Ectodermal cell (in vitro differentiated cells): Measurements from ENCODE around the gene RPS15.
A peak's percentile ranks its signal among the peaks of the same experiment; 100 is the strongest.

Experiments used
- H3K27ac ChIP-seq: 2 replicates; pipeline ENCODE4 v1.7.0; 2013; ENCODE audit warnings: mild to moderate bottlenecking, low read depth, low read length; ENCODE audit not compliant: insufficient read depth, poor library complexity, severe bottlenecking
- H3K27me3 ChIP-seq: 2 replicates; pipeline ENCODE4 v1.7.0; 2013; ENCODE audit warnings: mild to moderate bottlenecking, low read length; ENCODE audit not compliant: insufficient read depth, control insufficient read depth, poor library complexity, severe bottlenecking
- H3K36me3 ChIP-seq: one replicate; pipeline ENCODE4 v1.7.0; 2013; ENCODE audit warnings: low read length; ENCODE audit not compliant: control insufficient read depth, insufficient read depth
- H3K4me1 ChIP-seq: one replicate; pipeline ENCODE4 v1.7.0; 2013; ENCODE audit warnings: low read length; ENCODE audit not compliant: control insufficient read depth, insufficient read depth
- H3K4me3 ChIP-seq: 2 replicates; pipeline ENCODE4 v1.7.0; 2013; ENCODE audit warnings: low read depth, low read length, control low read depth; ENCODE audit not compliant: insufficient read depth
- H3K9me3 ChIP-seq: 2 replicates; pipeline ENCODE4 v1.7.0; 2013; ENCODE audit warnings: mild to moderate bottlenecking, low read length, moderate library complexity; ENCODE audit not compliant: control insufficient read depth
- WGBS, 2 experiments: methylation state at CpG; one replicate each; pipeline ENCODE4 v1.1.7; 2013; ENCODE audit warnings: missing lambda C conversion rate in 2 of 2; 5-methylcytosine and 5-hydroxymethylcytosine counted together

Gene RPS15

GRCh38 chr19:1421218-1421957 lies 16.8 kb upstream of the RPS15 start:
- no peak overlapping the region for H3K27ac ChIP-seq
- 96 to 97% methylated on average over 37 of the region's 37 CpGs for whole genome bisulfite sequencing, 2 experiments
- H3K4me3 ChIP-seq: no peak overlapping the region
- H3K36me3 ChIP-seq: peaks cover 40% of the 10 kb centered on the region
- H3K4me1 ChIP-seq: peaks cover 16% of the 10 kb centered on the region
- H3K27me3 ChIP-seq: no peaks in the 10 kb centered on the region
- no peaks in the 10 kb centered on the region for H3K9me3 ChIP-seq

- H3K36me3 ChIP-seq: peaks cover 40% of the 10 kb centered on the region
- WGBS, 2 experiments: 95% methylated on average over 22 of the region's 22 CpGs
- H3K4me1 ChIP-seq: peaks cover 12% of the 10 kb centered on the region
- no peaks in the 10 kb centered on the region for H3K27me3 ChIP-seq
- no peak overlapping the region for H3K4me3 ChIP-seq
- no peak overlapping the region for H3K27ac ChIP-seq
- no peaks in the 10 kb centered on the region for H3K9me3 ChIP-seq
Observed at GRCh38 chr19:1421958-1422305, 16.3 kb upstream of the RPS15 start.

- H3K9me3 ChIP-seq: no peaks in the 10 kb centered on the region
- no peaks in the 10 kb centered on the region for H3K27me3 ChIP-seq
- WGBS, 2 experiments: 92 to 94% methylated on average over 16 of the region's 16 CpGs
- peaks cover 40% of the 10 kb centered on the region for H3K36me3 ChIP-seq
- no peak overlapping the region for H3K4me3 ChIP-seq
- H3K27ac ChIP-seq: no peak overlapping the region
- H3K4me1 ChIP-seq: peaks cover 12% of the 10 kb centered on the region
Observed at GRCh38 chr19:1422360-1422759, 15.8 kb upstream of the RPS15 start.

- H3K4me1 ChIP-seq: peaks cover 12% of the 10 kb centered on the region
- no peaks in the 10 kb centered on the region for H3K9me3 ChIP-seq
- WGBS, 2 experiments: 95% methylated on average over 24 of the region's 24 CpGs
- H3K27ac ChIP-seq: no peak overlapping the region
- H3K36me3 ChIP-seq: peaks cover 36% of the 10 kb centered on the region
- no peak overlapping the region for H3K4me3 ChIP-seq
- H3K27me3 ChIP-seq: no peaks in the 10 kb centered on the region
Observed at GRCh38 chr19:1422943-1423342, 15.3 kb upstream of the RPS15 start.

- peaks cover 12% of the 10 kb centered on the region for H3K4me1 ChIP-seq
- H3K4me3 ChIP-seq: no peak overlapping the region
- no peak overlapping the region for H3K27ac ChIP-seq
- H3K9me3 ChIP-seq: no peaks in the 10 kb centered on the region
- H3K27me3 ChIP-seq: no peaks in the 10 kb centered on the region
- peaks cover 38% of the 10 kb centered on the region for H3K36me3 ChIP-seq
- 96% methylated on average over 40 of the region's 40 CpGs for WGBS, 2 experiments
Observed at GRCh38 chr19:1423436-1424191, 14.6 kb upstream of the RPS15 start.

GRCh38 chr19:1424192-1424955 lies 13.8 kb upstream of the RPS15 start:
- Histone ChIP-seq H3K9me3 (no peaks in the 10 kb centered on the region), H3K4me1 (peaks cover 12% of the 10 kb centered on the region), H3K27me3 (no peaks in the 10 kb centered on the region), H3K4me3 (no peak overlapping the region), H3K27ac (no peak overlapping the region), H3K36me3 (peaks cover 37% of the 10 kb centered on the region)
- WGBS, 2 experiments: 86 to 90% methylated on average over 41 to 42 of the region's 42 CpGs

GRCh38 chr19:1425102-1425837 lies 12.9 kb upstream of the RPS15 start:
- no peaks in the 10 kb centered on the region for H3K9me3 ChIP-seq
- H3K27ac ChIP-seq: peak overlapping the region; percentile 8
- H3K4me1 ChIP-seq: peaks cover 12% of the 10 kb centered on the region
- WGBS, 2 experiments: 94 to 95% methylated on average over 33 of the region's 33 CpGs
- no peak overlapping the region for H3K4me3 ChIP-seq
- H3K27me3 ChIP-seq: no peaks in the 10 kb centered on the region
- H3K36me3 ChIP-seq: peaks cover 43% of the 10 kb centered on the region

GRCh38 chr19:1425902-1426301 lies 12.3 kb upstream of the RPS15 start:
- Histone ChIP-seq H3K4me3 (no peak overlapping the region), H3K27ac (peak overlapping the region; percentile 8), H3K36me3 (peaks cover 39% of the 10 kb centered on the region), H3K27me3 (no peaks in the 10 kb centered on the region), H3K4me1 (peaks cover 12% of the 10 kb centered on the region), H3K9me3 (no peaks in the 10 kb centered on the region)
- WGBS, 2 experiments: 87 to 90% methylated on average over 14 of the region's 14 CpGs

- no peaks in the 10 kb centered on the region for H3K27me3 ChIP-seq
- peak overlapping the region; percentile 48 for H3K27ac ChIP-seq
- H3K4me3 ChIP-seq: no peak overlapping the region
- WGBS, 2 experiments: 92 to 93% methylated on average over 9 of the region's 9 CpGs
- H3K36me3 ChIP-seq: peaks cover 34% of the 10 kb centered on the region
- peaks cover 12% of the 10 kb centered on the region for H3K4me1 ChIP-seq
- H3K9me3 ChIP-seq: no peaks in the 10 kb centered on the region
Observed at GRCh38 chr19:1426736-1427135, 11.5 kb upstream of the RPS15 start.
